HG02840 (cell line): ENCODE data around the gene ZMYM4.

Experiments used
- ATAC-seq: cut with Tn5 transposase; IDR thresholded peaks from one replicate; pipeline ENCODE4 v1.9.1; 2021; ENCODE audit warnings: mild to moderate bottlenecking, moderate library complexity, moderate number of reproducible peaks; ENCODE audit not compliant: unreplicated experiment, low FRiP score

ZMYM4 gene

GRCh38 chr1:35270836-35271235, 2.3 kb downstream of the ZMYM4 start:
- no peak for ATAC-seq

GRCh38 chr1:35274197-35274596, 5.7 kb downstream of the ZMYM4 start:
- ATAC-seq: no peak

DNA sequence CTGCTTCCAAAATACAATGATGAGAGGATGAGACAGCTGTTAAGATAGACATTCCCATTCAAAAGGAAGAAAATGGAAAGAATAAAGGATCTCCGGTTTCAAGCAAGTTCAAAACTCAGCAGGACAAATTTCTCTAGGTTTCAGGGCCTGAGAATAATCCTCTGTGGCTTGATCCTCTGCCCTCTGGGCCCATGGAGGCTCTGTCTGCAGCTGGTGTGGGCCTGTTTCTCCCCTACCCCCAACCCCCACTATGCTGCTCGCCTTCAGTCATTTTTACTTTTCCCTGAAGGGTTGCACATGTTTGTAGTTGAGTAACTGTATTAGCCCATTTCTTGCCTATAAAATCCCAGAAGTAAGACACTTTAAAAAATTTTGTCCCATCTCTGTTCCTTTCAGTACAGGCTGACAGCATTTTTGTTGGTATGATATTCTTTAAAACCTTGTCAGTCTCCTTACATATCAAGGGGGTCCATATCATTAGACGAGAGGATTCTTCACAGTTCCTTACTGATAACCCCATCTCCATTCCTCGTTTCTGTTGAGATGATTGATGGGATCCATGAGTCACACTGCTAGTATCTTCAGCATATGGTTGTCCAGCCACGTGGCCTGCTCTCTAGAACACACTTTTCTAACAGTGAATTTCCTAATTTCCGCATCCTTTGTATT, 10.5 kb downstream of the ZMYM4 start:
- ATAC-seq: no peak

- no peak for ATAC-seq
These were observed 11.0 kb downstream of the ZMYM4 start for GRCh38 chr1:35279555-35279904.

DNA sequence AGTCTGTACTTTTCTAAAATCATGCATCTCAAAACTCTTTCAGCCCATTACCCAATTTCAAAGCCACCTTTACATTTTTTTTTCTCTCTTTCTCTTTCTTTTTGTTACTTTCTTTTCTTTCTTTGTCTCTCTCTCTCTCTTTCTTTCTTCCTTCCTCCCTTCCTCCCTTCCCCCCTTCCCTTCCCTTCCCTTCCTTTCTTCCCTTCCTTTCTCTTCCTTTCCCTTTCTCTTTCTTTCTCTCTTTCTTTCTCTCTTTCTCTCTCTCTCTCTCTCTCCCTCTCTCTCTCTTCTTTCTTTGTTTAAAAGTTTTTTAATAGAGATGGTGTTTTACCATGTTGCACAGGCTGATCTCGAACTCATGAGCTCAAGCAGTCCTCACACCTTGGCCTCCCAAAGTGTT, 11.5 kb downstream of the ZMYM4 start:
- ATAC-seq: no peak

DNA sequence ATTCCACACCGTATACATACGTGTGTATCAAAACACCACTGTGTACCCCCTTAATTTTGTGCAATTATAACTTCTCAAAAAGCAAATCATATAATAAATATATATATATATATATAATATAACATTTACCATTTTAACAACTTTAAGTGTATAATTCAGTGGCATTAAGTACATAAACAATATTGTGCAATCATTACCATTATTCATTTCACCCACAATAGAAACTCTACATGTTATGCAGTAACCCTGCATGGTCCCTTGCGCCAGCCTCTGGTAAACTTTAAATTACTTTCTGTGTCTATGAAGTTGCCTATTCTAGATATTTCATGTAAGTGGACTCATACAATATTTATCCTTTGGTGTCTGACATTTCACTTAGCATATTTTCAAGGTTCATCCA, 13.1 kb downstream of the ZMYM4 start:
- ATAC-seq: no peak

DNA sequence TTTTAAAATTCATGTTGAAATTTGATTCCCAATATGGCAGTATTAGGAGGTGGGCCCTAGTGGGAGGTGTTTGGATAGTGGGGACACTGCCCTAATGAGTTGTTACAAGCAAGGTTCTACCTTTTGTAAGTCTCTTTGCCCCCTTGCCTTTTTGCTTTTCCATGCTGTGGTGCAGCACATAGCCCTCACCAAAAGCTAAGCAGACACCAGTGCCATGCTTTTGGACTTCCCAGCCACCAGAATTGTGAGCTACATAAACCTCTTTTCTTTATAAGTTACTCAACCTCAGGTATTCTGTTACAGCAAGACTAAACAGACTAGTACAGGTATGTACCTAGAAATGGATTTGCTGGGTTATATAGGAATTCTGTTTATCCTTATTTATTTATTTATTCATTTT, 13.7 kb downstream of the ZMYM4 start:
- ATAC-seq: no peak

DNA sequence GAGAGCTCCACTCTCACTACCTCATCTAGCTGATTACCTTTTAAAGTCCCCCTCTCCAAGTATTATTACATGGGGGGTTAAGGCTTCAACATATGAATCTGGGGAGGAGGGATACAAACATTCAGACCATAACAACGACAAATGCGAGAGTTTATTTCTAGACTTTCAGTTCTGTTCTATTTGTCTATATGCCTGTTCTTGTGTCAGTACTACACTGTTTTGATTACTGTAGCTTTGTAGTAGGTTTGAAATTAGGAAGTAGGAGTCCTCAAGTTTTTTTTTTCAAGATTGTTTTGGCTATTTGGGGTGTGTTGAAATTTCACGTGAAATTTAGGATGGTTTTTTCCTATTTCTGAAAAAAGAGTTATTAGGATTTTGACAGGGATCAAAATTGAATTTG, 16.3 kb downstream of the ZMYM4 start:
- ATAC-seq: no peak

DNA sequence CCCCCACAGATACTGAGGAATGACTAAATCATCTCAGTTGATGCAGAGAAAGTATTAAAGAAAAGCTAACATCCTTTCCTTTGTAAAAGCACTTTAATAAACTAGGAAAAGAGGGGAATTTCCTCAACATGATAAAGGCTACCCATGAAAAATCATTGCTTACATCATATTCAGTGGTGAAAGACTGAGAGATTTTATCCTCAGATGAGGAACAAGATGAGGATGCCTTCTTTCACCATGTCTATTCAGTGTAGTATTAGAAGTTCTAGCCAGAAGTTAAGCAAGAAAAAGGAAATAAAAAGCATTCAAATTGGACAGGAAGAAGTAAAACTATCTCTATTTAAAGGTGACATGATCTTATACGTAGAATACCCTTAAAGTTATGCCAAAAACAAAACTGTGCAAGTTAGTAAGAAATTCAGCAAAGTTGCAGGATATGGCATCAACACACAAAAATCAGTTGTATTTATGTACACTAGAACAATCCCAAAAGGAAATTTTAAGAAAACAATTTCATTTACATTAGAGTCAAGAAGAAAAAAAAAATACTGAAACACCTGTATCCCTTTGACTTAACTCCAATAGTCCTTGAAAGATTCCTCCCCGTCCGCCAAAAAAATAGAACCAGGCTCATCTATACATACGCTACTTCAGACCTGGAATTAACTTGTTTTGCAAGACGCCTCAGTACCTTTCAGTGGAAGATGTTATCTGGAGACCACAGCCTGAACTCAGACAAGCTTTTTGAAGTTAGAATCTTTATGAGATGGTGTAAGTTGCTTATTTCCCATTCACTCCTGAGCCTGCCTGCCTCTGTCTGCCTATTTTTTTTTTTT, 17.5 kb downstream of the ZMYM4 start:
- ATAC-seq: no peak

DNA sequence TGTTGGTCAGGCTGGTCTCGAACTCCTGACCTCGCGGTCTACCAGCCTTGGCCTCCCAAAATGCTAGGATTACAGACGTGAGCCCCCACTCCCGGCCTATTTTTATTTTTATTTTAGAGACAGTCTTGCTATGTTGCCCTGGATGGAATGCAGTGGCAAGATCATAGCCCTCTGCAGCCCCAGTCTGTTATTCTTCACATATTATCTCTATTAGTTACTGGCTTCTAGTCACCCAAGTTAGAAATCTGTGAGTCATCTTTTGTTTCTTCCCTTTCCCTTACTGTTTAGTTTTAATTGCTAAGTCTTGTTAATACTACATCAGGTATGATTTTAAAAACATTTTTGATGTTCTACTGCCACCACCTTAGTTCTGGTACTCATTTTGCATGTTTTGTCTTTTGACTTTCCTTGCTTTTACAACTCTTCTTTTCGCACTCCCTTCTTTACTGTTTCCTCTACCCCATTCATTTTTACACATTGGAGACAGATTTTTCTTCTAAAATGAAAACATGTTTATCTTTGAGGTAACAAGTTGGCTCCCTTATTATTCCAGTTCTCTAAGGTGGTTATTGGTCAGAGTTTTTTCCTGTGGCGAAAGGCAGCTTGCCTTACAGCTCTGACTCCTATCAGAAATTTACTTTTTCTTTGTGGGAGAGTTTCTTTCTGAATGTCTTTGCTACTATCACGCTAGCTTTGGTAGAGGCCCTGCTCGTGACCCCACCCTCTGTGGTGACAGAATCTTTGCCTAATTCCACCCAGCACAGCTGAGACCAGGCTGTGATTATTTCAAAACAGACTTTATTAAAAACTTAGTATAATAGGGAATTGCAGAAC, 19.5 kb downstream of the ZMYM4 start:
- ATAC-seq: no peak

DNA sequence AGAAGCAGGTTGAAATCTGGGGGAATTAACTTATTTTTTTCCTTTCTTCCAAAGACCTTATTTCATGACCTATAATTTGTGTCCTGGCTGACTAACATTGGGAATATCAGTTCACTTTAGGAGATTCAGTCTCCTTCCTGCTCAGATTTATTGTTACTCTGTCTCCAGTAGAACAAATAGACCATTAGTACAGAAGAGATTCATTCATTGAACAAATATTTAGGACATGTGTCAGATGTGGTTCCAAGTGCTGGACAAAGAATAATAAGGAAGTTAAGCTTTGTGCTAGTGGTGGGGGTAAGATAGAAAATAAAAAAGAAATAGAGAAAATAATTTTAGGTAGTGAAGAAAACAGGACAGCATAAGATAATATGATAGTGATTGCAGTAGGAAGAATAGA, 20.3 kb downstream of the ZMYM4 start:
- no peak for ATAC-seq

- ATAC-seq: no peak
These were observed 21.9 kb downstream of the ZMYM4 start for GRCh38 chr1:35290452-35290851.

DNA sequence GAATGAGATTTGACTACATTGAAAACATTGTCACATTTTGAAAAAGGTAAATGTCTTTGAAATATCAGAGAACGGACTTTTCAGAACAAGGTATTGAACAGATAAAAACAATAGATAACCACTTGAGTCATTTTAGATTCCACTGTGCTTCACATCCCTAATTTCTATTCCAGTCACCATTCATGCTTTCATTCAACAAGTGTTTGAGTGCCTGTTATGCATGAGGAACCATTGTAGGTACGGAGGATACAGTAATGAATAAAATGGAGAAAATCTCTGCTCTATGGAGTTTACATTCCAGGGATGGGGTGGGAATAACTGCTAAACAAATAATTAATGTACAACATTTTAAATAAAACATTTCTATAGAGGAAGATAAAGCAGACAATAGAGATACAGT, 26.3 kb downstream of the ZMYM4 start:
- ATAC-seq: no peak

- ATAC-seq: no peak
These were observed 29.4 kb downstream of the ZMYM4 start for GRCh38 chr1:35297886-35298285.

DNA sequence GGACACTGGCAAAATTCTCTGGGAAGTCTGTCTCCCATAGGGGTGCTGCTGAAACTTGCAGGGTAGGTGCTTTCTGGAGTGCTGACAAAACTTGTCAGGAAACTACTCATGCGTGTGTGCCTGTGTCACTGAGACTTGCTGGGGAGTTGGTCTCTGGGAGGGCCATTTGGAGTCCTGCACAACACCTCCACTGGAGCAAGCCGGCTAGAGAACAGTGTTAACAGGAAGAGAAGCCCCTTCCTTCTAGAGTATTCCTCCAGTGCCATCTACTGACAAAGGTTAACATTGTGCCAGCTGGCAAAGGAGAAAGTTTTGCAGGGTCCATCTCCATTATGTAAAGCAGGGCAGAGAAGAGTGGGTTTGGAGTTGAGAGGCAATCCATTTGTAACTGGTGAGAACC, 30.0 kb downstream of the ZMYM4 start:
- no peak for ATAC-seq

GRCh38 chr1:35300376-35300775, 31.9 kb downstream of the ZMYM4 start:
- no peak for ATAC-seq

DNA sequence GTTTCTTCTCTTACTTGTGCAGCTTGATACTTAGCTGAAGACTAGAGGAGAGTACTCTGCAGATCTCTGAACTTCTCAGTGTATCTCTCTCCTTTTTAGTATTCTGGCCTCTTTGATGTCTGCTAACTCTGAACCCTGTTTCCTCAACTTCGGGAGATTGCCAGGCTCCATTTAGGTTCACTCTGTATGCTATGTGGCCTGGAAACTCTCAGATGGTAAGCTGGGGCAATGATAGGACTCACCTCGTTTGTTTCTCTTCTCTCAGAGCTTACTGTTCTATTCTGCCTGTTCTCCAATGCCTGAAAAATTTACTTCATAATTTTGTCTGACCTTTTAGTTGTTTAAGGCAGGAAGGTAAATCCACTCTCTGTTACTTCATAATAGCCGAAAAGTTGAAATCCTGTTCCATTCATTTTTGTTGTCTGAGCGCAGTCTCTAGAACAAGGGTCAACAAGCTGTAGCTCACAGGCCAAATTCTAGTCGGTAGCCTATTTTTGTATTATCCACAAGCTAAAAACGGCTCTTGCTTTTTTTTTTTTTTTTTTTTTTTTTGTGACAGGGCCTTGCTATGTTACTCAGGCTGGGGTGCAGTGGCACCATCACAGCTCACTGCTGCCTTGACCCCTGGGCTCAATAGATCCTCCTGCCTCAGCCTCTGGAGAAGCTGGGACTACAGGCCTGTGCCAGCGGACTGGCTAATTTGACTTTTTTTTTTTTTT, 33.3 kb downstream of the ZMYM4 start:
- no peak for ATAC-seq

- no peak for ATAC-seq
These were observed 36.9 kb downstream of the ZMYM4 start for GRCh38 chr1:35305383-35305782.

GRCh38 chr1:35315649-35316048, 47.1 kb downstream of the ZMYM4 start:
- no peak for ATAC-seq

DNA sequence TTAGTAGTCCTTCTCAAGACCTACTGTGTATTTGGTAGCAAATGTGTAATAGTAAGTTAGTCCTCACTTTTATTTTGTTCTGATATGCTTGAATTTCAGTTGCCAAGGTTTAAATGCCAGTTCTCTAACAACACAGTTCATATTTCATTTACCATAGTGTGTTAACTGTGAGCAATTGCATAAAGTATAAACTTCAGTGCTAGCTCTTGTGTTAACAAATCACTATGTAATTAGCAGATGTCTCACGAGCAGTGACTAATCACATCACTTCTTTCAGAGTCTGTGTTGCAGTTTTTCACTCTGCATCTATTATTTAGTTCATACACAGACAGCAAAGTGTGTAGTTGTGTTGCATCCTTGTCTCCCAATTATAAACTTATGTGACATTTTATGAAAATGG, 47.8 kb downstream of the ZMYM4 start:
- no peak for ATAC-seq
